Panc1 (cell line): ENCODE results near the gene TPRG1L.

Experiments used
- POLR2AphosphoS5 ChIP-seq: IDR thresholded peaks from 2 replicates; pipeline ENCODE4 v1.6.1; 2012; ENCODE audit warnings: mild to moderate bottlenecking, low read depth, low read length, moderate library complexity
- TF ChIP-seq, protein P1 (sequence below), 2 experiments: IDR thresholded peaks; 2 replicates each; pipeline ENCODE4 v1.6.1; 2011 to 2012; ENCODE audit warnings: low read depth in 2 of 2, control low read depth in 1 of 2, low read length in 1 of 2, mild to moderate bottlenecking in 1 of 2, moderate library complexity in 1 of 2; ENCODE audit not compliant: insufficient read depth in 1 of 2
- TF ChIP-seq, protein P2 (sequence below): fragments of 450-650 bp; IDR thresholded peaks from 2 replicates; pipeline ENCODE4 v1.5.1; 2017; ENCODE audit warnings: mild to moderate bottlenecking

DNA sequence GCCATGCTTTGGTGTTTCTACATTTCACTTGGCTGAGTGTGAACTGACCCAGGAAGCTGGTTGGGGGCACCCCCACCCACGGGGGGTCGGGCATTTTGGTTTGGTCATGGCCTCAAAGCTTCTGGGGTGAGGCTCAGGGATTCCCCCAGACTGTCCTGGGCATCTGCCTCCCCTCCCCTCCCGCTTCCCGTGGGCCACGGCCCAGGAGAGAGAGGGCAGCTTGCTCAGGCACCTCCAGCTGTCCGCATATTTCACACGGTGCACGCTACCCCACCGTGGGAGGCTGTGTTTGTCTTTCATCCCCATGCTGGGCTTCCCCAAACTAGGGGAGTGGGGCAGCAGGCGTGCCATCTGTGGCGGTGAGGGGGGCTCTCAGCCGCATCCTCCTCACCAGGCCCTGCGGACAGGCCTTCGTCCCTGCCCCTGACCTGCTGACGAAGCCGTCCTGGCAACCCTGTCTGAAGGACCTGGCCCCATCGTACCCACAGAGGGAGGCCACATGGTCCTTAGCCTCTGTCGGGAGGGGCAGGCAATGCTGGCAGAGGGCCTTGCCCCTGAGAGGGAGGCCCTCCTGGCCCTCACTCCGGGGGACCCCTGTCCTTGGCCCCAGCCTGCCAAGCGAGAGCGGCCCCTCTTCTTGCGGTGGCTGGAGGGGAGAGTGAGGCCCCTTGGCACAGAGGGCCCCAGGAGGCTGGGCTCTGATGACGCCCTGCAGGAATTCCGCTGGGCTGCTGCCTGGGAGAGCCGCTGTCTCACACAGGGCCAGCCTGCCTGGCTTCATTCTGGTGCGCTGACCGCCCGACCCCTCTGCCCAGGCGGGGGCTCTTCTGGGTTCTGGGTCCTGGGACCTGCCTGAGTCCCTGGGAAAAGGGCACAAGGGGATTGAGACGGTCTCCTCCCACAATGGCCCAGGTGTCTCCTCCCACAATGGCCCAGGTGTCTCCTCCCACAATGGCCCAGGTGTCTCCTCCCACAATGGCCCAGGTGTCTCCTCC is 49.6 kb downstream of the TPRG1L start:
- TF ChIP-seq POLR2AphosphoS5, result no peak
- TF ChIP-seq, protein P1, sequence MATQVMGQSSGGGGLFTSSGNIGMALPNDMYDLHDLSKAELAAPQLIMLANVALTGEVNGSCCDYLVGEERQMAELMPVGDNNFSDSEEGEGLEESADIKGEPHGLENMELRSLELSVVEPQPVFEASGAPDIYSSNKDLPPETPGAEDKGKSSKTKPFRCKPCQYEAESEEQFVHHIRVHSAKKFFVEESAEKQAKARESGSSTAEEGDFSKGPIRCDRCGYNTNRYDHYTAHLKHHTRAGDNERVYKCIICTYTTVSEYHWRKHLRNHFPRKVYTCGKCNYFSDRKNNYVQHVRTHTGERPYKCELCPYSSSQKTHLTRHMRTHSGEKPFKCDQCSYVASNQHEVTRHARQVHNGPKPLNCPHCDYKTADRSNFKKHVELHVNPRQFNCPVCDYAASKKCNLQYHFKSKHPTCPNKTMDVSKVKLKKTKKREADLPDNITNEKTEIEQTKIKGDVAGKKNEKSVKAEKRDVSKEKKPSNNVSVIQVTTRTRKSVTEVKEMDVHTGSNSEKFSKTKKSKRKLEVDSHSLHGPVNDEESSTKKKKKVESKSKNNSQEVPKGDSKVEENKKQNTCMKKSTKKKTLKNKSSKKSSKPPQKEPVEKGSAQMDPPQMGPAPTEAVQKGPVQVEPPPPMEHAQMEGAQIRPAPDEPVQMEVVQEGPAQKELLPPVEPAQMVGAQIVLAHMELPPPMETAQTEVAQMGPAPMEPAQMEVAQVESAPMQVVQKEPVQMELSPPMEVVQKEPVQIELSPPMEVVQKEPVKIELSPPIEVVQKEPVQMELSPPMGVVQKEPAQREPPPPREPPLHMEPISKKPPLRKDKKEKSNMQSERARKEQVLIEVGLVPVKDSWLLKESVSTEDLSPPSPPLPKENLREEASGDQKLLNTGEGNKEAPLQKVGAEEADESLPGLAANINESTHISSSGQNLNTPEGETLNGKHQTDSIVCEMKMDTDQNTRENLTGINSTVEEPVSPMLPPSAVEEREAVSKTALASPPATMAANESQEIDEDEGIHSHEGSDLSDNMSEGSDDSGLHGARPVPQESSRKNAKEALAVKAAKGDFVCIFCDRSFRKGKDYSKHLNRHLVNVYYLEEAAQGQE (IDR thresholded peaks at IDR 0.05; ENCODE audit: insufficient read depth in 1 of 2, low read depth in 2 of 2, low read length in 1 of 2), result no peak
- TF ChIP-seq, protein P2, sequence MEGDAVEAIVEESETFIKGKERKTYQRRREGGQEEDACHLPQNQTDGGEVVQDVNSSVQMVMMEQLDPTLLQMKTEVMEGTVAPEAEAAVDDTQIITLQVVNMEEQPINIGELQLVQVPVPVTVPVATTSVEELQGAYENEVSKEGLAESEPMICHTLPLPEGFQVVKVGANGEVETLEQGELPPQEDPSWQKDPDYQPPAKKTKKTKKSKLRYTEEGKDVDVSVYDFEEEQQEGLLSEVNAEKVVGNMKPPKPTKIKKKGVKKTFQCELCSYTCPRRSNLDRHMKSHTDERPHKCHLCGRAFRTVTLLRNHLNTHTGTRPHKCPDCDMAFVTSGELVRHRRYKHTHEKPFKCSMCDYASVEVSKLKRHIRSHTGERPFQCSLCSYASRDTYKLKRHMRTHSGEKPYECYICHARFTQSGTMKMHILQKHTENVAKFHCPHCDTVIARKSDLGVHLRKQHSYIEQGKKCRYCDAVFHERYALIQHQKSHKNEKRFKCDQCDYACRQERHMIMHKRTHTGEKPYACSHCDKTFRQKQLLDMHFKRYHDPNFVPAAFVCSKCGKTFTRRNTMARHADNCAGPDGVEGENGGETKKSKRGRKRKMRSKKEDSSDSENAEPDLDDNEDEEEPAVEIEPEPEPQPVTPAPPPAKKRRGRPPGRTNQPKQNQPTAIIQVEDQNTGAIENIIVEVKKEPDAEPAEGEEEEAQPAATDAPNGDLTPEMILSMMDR, result no peak
